NCI-H146 (cell line): ENCODE measurements around the gene TMEM17.
"Not testable (repeated sequence)": the region's sequence is repeated elsewhere in the genome, so short reads cannot be mapped to it uniquely, and the experiment has no call there.

ENCODE experiments used
- DNase-seq: peaks from one replicate; lab custom pipeline; 2025; lab: John Stamatoyannopoulos, UW

The TMEM17 gene, protein sequence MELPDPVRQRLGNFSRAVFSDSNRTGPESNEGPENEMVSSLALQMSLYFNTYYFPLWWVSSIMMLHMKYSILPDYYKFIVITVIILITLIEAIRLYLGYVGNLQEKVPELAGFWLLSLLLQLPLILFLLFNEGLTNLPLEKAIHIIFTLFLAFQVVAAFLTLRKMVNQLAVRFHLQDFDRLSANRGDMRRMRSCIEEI

DNA sequence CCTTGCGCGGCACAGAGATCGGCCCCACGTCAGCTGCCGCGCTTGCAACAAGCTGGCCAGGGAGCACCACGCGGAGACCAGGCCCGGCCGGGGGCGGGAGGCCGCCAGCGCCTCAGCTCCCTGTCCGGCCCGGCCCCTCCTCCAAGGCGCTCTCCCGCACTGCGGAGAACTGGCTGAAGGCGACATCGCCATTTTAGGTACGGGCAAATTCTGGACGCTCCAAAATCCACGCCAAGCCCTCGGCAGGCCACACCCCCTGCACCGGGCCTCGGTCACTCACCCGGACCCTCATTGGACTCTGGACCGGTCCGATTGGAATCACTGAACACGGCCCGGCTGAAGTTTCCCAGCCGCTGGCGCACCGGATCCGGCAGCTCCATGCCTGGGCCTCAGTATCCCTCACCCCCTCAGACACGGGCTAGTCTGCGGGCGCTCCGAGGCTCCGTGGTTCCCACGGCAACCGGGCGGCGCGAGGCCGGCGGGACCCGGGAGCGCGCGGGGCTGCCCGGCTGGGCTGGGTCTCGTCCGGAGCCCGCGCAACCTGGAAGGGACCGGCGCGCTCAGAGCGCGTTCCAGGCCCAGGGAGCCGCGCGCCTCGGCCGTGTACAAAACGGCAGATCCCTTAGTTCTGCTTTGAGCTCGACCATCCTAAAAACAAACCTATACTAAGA lies at the start of gene TMEM17:
Gene TMEM17, minus strand, starts transcription at position 446 of the 671 bp plus-strand sequence. Its CDS starts 66 bp downstream, at position 380.
- peak; percentile 92 for DNase-seq

DNA sequence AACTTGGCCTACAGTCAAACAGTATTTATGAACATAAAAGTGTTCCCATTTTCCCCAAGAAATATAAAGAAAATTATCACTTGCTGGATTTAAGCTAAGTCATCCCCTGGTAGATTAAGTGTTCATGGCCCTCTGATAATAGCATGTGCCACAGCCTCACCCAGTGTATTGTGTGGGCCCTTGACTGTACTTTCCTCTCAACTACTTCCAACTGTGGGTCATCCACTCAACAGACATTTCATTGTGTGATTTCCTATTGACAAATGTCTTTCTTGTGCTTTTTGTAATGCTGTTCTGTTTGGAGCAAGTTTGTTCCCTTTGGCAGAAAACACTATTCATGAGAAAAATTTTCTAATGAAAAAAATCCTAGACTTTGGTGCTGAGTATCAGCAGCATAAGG lies 48.4 kb upstream of the TMEM17 start:
- DNase-seq, result no peak

DNA sequence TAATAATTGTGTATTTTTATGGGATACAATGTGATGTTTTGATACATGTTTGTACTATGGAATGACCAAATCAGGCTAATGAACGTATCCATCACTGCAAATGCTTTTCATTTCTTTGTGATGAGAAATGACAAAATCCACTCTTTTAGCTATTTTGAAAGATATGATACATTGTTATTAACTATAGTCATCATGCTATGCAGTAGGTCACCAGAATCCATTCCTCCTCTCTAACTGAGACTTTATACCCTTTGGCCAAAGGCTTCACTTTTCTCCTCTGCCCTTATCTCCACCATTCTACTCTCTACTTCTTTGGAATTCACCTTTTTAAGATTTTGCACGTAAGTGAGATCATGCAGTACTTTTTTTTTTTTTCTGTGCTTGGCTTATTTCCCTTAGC lies 44.5 kb upstream of the TMEM17 start:
- no peak for DNase-seq

DNA sequence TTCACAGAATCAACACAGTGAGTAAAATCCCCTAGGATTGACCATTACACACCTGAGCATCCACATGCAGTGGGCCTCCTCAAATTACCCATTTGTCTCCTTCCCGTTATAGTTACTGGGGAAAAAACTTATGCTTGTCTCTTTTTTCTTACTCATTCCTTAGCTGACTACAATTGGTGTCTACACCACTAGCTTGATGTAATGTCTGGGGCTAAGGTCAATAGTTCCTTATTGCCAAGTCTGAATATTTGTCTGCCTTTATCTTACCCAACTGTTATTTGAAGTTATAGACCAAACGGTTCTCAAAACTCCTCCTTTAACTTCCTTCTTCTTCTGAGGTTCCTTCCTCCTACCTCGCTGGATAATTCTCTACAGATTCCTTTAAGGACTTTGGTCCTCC lies 41.9 kb upstream of the TMEM17 start:
- no peak for DNase-seq

DNA sequence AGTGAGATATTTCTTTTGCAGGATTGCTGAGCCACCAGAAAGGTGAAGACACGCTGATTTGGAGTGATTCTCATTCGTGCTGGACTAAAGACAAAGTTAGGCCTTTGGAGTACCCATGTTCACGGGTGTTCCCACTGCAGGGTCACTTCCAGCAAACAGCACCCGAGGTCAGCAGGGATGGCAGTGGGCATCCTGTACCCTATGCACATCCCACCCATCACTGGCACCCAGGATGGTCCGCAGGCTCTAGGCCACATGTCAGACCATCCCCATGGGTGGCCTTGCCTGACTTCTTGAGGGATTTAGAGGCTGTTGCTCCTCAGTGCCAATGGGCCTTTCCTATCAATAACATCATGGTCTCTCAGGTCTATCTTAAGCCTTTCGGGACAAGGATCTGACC lies 39.3 kb upstream of the TMEM17 start:
- DNase-seq, result no peak

DNA sequence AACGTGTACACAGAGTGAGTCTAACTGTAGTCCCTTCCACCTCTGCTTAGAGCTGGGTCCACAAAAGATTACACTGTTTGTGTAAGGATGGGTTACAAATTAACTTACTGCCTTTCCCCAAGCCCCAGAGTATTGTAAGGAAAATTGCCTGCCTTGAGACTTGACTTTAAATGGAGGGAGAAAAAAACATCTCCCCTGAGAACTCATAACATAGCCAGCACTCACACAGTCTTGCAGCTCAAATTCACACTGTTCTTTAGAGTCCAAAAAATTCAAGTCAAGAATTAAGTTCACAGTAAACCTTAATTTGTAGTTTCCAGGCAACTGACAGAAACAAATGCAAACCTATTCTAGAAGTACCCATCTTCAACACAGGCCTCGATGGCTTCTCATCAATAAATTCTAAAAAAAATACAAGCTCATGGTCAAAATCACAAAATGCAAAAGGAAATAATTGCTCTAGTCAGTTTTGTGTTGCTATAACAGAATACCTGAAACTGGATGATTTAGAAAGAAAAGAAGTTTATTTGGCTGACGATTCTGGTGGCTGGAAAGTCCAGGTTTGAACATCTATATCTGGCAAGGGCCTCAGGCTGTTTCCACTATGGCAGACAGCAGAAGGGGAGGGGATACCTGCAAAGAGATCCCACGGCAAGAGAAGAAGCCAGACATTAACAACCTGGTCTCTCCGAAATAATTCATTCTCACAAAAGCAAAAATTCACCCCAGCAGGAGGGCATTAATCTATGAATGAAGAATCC lies 34.6 kb upstream of the TMEM17 start:
- no peak for DNase-seq

DNA sequence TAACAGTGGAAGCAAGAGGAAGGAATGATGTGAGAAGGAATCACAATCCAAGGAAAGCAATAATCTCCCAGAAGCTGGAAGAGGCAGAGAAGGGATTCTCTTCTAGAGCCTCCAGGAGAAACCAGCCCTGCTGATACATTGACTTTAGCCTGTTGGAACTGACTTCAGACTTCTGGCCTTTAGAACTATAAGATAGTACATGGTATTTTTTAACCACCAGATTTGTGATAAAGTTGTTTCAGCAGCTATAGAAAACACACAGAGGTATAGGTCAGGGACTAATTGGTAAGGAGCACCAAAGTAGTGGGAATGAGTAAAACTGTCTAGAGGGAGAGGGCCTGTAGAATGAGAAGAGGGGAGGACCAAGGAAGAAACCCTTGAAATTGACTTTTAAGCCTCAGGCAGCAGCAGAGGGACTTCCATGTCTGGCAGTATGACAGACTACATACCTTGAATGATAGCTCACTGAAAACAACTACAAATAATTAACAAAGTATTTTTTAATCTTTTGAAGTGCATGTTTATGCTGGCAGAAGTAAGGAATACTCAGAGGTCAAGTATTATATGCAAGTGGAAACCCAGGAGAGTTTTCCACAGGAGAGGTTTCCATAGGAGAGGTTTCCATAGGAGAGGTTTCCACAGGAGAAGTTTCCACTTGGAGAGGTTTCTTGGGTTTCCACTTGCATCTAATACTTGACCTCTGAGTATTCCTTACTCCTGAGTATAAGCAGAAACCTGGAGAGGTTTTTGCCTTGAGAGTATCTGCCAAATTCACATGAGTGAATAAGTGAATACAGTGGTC lies 33.8 kb upstream of the TMEM17 start:
- no peak for DNase-seq

DNA sequence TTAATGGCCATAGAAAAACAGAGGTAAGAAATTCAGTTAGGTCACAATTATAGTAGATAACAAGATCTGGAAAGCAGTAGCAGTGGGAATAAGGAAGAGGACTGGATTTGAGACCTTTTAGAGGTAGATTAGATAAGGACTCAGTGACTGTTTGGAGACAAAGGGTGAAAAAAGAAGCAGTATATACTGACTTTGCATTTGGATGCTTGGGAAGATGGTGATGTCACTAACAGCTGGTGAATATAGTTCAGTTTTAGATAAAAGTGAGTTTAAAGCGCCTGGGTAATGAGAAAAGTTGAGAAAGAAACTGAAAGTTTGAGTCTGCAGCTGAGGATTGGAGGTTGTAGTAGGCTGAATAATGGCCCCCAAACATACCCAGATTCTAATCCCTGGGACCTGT lies 32.8 kb upstream of the TMEM17 start:
- no peak for DNase-seq

DNA sequence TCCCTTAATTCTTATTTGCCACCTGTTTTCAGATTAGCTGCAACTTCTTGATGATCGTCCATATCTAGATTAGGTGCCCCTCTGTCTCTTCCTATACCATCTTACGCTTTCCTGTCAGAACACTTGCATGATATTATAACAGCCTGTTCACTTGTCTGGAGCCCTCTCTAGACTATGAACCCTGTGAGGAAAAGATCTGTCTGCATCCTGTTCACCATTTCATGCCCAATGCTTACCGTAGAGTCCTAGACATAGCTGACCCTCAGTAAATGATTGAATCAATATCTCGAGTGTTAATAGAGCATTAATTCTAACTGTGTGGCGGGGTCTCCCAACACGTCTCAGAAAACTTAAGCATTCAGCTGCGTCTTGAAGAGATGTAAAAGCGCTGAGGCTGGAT lies 31.8 kb upstream of the TMEM17 start:
- DNase-seq, result no peak

DNA sequence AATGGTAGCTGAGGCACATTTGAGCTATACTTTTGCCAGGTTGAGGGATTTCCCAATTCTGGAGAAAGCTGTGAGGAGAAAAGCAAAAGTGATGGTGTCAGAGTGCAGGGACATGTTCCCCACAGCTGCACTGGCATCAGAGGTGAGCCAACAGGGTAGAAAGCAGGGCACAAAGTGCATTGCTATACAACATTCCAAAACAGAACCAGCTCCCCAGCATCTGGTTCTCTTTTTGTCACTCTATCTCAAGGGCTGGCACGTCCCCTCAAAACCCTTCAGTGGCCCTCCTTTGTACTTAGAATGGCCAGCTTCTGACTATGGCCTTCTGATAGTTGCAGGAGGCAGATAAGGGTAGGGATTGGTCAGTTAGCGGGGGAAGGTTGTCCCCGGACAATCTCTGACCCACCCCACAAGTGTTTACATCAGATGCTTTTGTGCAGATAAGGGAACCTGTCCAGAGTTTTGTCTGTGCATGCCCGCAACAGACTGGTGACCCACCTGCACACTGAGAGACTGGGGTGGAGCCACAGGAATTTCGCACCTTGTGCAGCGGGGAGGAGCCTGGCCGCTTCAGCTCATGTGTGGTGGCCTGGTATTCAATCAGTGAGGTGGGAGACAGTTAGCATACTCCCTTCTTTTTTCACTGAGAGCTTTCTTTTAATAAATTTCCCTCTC lies 31.0 kb upstream of the TMEM17 start:
- DNase-seq, result no peak

DNA sequence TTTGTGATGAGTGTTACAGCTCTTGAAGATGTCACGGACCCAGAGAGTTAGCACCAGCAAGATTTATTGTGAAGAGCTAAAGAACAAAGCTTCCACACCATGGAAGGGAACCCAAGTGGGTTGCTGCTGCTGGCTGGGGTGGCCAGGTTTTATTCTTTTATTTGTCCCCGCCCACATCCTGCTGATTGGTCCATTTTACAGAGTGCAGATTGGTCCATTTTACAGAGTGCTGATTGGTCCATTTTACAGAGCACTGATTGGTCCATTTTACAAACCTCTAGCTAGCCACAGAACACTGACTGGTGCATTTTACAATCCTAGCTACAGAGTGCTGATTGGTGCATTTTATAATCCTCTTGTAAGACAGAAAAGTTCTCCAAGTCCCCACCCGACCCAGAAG lies 29.5 kb upstream of the TMEM17 start:
- not testable (repeated sequence) for DNase-seq

DNA sequence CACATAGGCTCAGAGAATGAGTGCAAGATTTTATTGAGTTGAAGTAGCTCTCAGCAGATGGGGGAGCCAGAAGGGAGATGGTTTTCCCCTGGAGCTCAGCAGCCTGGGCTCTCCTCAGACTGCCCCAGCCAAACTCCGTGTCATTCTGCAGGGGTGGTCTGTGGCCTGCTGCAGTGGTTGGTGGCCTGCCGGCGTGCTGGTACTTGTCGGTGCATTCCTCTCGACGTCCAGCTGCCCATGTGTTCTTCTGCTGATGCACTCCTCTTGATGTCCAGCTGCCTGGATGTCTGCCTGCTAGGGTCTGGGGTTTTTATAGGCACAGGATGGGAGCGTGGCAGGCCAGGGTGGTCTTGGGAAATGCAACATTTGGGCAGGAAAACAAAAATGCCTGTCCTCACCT lies 25.6 kb upstream of the TMEM17 start:
- no peak for DNase-seq

DNA sequence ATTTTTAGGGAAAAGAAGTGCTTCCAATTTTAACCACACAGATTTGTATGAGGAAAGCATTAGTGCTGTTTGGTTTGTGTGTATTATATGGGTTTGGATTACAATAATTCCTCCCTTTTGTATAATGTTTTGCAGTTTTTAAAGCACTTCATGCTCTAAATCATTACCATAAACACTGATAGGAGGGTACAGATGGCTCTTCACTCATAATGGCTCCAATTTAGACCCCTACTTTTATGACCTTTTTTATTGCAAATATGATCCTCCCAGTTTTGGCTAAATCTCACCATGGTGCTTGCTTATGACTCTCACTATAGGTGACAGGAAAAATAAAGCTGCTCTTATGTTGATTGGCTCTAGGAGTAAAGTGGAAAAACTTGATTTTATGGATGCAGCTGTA lies 23.8 kb upstream of the TMEM17 start:
- no peak for DNase-seq

DNA sequence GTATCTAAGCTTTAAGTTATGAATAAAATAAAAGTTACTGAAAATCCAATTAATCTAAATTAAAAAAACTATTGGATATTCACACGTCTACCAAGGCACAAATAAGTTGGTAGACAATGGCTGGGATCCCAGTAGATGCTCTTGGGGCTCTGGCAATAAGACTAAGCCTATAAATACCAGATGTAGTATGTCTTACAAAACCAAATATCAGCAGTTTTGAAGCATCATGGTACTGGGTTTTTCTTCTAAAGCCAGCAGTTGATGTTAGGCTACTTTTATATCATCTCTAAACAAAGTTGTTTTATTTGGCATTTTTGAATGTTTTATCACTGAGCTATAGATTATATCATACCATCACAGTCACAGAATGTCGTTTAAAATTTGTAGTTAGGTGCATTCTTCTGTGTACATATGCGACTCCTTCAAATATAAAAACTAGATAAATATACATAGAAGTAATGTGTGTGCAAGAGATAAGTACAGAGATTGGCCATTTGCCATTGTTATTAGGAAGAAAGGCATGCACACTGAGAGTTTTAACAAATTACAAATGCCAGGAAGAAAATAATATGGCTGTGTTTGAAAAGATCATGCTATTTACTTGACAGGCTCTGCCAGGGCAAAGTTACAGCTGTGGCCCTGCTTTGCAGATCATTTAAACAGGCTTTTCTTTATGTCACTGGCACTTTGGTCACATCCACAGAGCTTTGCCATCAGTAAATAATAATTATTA lies 21.6 kb upstream of the TMEM17 start:
- peak; percentile 63 for DNase-seq

DNA sequence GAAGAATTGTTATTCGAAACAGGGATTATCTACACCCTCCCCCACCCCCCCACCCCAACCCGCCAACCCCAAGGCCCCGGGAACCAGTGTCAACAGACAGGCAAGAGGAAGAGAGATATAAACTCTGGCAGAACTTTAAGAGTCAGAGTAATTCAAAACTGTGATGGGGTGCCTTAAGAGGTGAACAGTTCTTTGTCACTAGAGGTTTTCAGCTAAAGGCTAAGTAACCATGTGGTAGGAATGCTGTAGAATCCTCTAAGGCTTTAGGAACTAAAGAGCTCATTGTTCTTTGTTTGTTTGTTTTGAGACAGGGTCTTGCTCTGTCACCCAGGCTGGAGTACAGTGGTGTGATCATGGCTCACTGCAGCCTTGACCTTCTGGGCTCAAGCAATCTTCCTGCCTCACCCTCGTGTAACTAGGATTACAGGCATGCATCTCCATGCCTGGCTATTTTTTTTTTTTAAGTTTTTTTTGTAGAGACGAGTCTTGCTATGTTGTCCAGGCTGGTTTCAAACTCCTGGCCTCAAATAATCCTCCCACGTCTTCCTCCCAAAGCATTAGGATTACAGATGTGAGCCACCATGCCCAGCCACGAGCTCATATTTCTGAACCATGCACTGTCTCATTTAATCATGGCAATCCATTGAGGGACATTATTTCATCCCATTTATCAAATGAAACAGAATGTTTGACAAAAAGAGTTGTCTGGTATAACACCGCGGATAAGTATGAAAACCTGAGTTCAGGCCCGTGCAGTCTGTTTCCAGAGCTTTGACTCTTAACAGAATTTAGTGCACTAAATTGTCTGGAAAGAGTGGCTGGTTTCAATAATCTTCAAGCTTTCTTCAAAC lies 20.8 kb upstream of the TMEM17 start:
- DNase-seq, result no peak

DNA sequence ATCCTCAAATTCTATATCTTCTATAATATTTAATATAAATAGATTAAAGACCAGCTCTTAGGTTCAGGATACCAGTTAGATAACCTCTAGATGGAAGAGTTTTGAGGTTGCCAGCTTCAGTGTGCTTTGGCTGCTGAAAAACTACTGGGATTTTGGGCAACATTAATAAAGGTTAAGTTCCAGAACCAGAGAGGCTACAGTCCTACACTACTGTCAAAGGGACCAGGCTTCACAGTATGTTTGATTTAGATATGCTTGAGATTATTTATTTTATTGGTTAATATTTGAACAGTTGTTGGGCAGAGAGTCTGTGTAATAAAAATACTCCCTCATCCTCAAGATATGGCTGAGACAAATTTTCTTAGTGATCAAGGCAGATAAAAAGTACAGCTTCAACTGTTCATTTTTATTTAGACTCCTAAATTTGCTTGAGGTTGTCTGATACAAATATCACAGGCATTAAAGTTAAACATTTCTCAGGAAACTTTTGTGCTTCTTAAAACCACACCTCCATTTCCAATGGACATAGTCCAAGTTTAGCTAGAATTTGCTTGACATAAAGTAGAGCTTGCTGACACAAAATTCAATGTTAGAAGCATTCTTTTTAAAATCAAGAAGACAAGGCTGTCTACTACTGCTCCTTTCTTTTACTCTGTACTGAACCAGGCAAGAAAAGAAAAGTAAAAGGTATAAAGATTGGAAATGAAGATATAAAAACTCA lies 19.7 kb upstream of the TMEM17 start:
- DNase-seq, result no peak

DNA sequence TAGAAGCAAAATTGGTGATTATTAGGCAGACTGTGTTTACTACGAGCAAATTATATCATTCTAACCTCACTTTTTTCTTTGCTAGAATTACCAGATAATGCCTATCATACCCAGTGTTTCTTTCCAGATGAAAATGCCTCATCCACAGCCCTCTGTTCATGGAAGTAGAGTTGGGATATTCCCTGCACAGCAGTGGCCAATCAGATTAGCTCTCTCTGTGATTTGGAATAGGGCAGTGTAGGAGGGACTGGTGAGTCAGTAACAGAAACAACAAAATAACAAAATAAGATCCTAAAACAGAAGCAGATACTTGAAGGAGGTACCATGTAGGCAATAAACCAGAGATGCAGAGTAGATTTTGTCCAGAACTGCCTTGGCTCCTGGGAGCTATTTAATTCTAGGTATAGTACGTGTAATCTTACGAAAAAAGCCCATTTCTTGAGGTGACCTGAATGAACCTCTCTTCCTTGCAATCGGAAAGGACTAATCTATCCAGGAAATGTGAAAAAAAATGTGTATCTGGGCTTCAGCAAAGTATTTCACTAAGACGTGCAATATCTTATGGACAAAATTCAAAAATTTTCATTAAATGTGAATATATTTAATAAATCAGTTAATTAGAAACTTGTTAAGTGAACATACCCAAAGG lies 18.4 kb upstream of the TMEM17 start:
- DNase-seq, result no peak

DNA sequence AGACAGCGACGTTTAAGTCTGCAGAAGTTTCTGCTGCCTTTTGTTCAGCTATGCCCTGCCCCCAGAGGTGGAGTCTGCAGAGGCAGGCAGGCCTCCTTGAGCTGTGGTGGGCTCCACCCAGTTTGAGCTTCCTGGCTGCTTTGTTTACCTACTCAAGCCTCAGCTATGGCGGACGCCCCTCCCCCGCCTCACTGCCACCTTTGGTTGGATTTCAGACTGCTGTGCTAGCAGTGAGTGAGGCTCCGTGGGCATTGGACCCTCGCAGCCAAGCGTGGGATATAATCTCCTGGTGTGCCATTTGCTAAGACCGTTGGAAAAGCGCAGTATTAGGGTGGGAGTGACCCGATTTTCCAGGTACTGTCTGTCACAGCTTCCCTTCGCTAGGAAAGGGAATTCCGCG lies 15.1 kb upstream of the TMEM17 start:
- not testable (repeated sequence) for DNase-seq

DNA sequence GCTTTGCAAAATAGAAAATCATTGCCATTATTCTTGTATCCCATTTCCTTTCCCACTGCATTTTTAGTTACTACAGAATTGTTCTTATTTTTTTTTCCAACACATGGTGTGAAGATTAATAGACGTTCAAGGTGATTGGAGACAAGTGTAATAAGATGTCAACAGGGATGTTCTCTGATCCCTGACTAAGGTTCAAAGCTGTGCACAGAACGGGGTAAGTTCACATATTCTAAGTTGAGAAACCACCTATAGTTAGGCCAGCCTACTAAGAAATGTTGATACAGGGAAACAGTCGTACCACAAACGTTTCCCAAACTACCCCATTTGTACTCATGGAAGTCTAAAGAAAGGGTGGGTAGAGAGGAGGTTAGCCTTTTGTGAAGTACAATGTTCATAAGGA lies 6.4 kb upstream of the TMEM17 start:
- no peak for DNase-seq
